ENCODE measurements around the gene DNMT3A.

The DNMT3A gene

GRCh38 chr2:25257931-25258846, 83.5 kb downstream of the DNMT3A start:
- TF ChIP-seq POLR2A (IDR thresholded peaks at IDR 0.05; ENCODE audit: low read length) (no peak), GATA1 (IDR thresholded peaks at IDR 0.05; ENCODE audit: low read depth, low read length) (no peak)
- no peak for DNase-seq

DNA sequence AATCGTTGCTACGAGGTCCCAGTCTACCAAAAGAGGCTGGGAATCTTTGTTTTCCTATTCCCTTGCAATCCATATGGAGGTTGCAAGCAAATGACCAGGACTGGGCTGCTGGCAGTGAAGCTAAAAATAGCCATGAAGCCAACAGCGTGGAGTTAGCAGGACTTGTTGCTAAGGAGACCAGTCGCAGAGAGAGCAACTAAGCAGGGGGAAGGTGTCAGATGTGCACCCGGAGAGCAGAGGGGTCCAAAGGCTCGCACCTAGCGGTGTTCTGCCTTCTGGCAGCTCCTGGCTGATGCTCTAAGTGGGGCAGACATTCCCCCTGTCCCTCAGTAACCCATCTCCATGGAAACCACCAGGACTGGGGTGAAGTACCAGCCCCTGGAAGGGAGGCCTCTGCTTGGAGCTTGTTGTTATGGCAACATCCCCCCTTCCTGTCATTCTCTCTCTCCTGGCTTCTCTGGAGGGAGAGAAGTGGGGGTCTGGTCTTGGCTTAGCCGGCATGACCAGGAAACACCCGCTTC, 84.6 kb downstream of the DNMT3A start:
- peak; percentile 44 to 54 for DNase-seq
- TF ChIP-seq POLR2A (IDR thresholded peaks at IDR 0.05; ENCODE audit: low read length) (no peak), GATA1 (IDR thresholded peaks at IDR 0.05; ENCODE audit: low read depth, low read length) (no peak)

GRCh38 chr2:25256488-25256875, 85.2 kb downstream of the DNMT3A start:
- TF ChIP-seq POLR2A (IDR thresholded peaks at IDR 0.05; ENCODE audit: low read length) (no peak), GATA1 (IDR thresholded peaks at IDR 0.05; ENCODE audit: low read depth, low read length) (peak; percentile 55)
- peak; percentile 78 to 91 for DNase-seq

DNA sequence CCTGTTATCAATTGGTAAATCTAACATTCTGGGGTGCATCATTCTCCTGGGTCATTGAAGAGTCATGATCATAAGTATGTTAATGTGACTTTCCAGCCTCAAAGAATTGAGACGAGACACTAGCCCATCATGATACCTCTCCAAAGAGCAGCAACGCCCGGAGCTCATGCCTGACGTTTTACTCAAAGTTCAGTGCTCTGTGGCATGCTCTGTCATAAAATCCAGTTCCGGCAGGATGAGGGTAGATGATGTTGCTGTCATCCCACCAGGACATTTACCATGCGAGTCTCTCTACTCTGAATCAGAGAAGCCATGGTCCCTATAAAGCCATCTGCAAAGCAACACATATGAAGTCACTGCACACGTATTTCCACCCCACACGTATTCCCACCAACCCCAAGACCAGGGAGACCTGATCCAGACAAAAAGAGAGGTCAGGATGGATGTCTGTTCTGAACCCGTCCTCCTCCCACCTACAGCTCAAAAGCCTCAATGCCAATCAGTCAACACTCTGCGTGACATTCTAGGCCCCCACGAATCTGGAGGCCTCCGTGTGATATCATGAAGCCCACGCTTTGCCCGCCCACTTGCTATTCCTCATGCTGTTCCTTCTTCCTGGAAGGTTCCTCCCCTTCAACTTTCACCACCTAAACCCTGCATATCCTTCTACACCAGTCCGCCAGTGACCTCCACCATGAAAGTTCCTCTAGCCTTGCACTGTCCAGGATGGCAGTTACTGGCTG, 85.8 kb downstream of the DNMT3A start:
- peak in 1 of 2 experiments; percentile 38 for DNase-seq
- TF ChIP-seq POLR2A (IDR thresholded peaks at IDR 0.05; ENCODE audit: low read length) = no peak
- TF ChIP-seq GATA1 (IDR thresholded peaks at IDR 0.05; ENCODE audit: low read depth, low read length) = no peak

DNA sequence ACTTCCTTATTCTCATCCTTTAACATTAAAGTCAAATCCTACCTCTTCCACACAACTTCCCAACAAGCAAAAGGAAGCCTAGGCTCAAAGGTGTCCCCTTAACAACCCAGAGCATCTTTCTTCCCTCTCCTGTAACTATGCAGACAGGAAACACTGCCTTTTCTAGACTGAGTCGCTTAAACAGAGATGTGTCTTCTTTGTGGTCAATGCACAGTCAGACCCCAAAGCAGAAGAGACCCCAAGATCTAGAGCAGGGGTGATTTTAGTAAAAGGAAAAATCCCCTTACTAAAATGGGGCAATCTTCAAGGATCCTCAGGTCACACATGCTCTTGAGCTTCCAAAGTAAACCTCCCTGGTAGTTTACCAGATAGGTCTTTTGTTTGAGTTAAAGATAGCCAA, 86.8 kb downstream of the DNMT3A start:
- DNase-seq = no peak
- TF ChIP-seq GATA1 (IDR thresholded peaks at IDR 0.05; ENCODE audit: low read depth, low read length) = no peak
- TF ChIP-seq POLR2A (IDR thresholded peaks at IDR 0.05; ENCODE audit: low read length) = no peak

- DNase-seq = no peak
- TF ChIP-seq GATA1 (IDR thresholded peaks at IDR 0.05; ENCODE audit: low read depth, low read length) = no peak
- TF ChIP-seq POLR2A (IDR thresholded peaks at IDR 0.05; ENCODE audit: low read length) = no peak
These were observed 88.5 kb downstream of the DNMT3A start for GRCh38 chr2:25253153-25253626.

- DNase-seq = peak; percentile 59 to 62
These were observed 89.2 kb downstream of the DNMT3A start for GRCh38 chr2:25252291-25253152.

GRCh38 chr2:25251422-25252273, 90.1 kb downstream of the DNMT3A start:
- no peak for TF ChIP-seq POLR2A (IDR thresholded peaks at IDR 0.05; ENCODE audit: low read length)
- DNase-seq = peak; percentile 51 to 54

More at GRCh38 chr2:25252291-25253152, 89.2 kb downstream of the DNMT3A start:
- no peak for TF ChIP-seq POLR2A (IDR thresholded peaks at IDR 0.05; ENCODE audit: low read length)
- no peak for TF ChIP-seq GATA1 (IDR thresholded peaks at IDR 0.05; ENCODE audit: low read depth, low read length)

- TF ChIP-seq POLR2A (IDR thresholded peaks at IDR 0.05; ENCODE audit: low read length) (no peak), GATA1 (IDR thresholded peaks at IDR 0.05; ENCODE audit: low read depth, low read length) (no peak)
These were observed 90.7 kb downstream of the DNMT3A start for GRCh38 chr2:25251071-25251421.

GRCh38 chr2:25250331-25251070, 91.2 kb downstream of the DNMT3A start:
- TF ChIP-seq GATA1 (IDR thresholded peaks at IDR 0.05; ENCODE audit: low read depth, low read length) = no peak
- no peak for TF ChIP-seq POLR2A (IDR thresholded peaks at IDR 0.05; ENCODE audit: low read length)

More at GRCh38 chr2:25251071-25251421, 90.7 kb downstream of the DNMT3A start:
- peak in 1 of 2 experiments; percentile 32 for DNase-seq

DNA sequence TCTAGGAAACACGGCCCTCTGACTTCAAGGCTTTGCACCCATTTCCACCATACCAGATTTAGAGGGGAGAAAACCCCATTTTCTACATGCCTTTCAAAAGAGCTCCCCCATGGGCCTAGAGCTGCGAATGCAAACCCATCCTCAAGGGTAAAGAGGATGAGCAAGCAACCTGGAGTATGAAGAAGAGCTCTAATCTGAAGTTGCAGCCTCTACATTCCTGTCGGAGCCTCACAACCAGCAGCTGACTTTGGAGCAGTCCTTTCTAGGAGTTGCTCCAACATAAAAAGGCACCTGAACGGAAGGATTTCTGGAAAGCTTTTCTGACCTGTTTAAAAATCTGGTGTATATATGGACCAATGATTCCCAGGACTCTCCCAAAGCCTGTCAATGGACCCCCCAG, 91.9 kb downstream of the DNMT3A start:
- TF ChIP-seq POLR2A (IDR thresholded peaks at IDR 0.05; ENCODE audit: low read length) = no peak
- no peak for TF ChIP-seq GATA1 (IDR thresholded peaks at IDR 0.05; ENCODE audit: low read depth, low read length)
- DNase-seq = no peak

More at GRCh38 chr2:25250331-25251070, 91.2 kb downstream of the DNMT3A start:
- no peak for DNase-seq
